Chondrocyte (in vitro differentiated cells): ENCODE results near the gene NUDT2. TPM values are rescaled to one million over a fixed set of nuclear protein-coding genes. Genes with fewer than 3 reads are reported as not detected.

ENCODE experiments used
- DNase-seq: peaks from one replicate; pipeline ENCODE4 v3.0.0; 2021; ENCODE audit warnings: mixed read lengths, low spot score
- H3K27ac Mint-ChIP-seq: one replicate; pipeline ENCODE4 v1.8.0; 2021; ENCODE audit warnings: mild to moderate bottlenecking, moderate library complexity, mixed read lengths; ENCODE audit not compliant: unreplicated experiment
- H3K27me3 Mint-ChIP-seq: 2 replicates; pipeline ENCODE4 v1.8.0; 2021; ENCODE audit warnings: low read depth, mixed read lengths
- H3K36me3 Mint-ChIP-seq: 2 replicates; pipeline ENCODE4 v1.8.0; 2021; ENCODE audit warnings: low read depth, mixed read lengths
- H3K4me1 Mint-ChIP-seq: 2 replicates; pipeline ENCODE4 v1.8.0; 2021; ENCODE audit warnings: low read depth, mild to moderate bottlenecking, mixed read lengths
- H3K4me3 Mint-ChIP-seq: one replicate; pipeline ENCODE4 v1.8.0; 2021; ENCODE audit warnings: mild to moderate bottlenecking, moderate library complexity, mixed read lengths; ENCODE audit not compliant: unreplicated experiment
- H3K9me3 Mint-ChIP-seq: 2 replicates; pipeline ENCODE4 v1.8.0; 2021; ENCODE audit warnings: low read depth, mixed read lengths
- long read RNA-seq: library from polyadenylated mRNA; stranded (forward); transcript quantifications from one replicate; pipeline ENCODE4 v2.0.0, GENCODE V29; 2021
- total RNA-seq: library from RNA; stranded (reverse); gene quantifications from 3 replicates; pipeline ENCODE4 v1.2.1, GENCODE V29; 2021
- TF ChIP-seq, protein P1 (sequence below): fragments of 200-600 bp; sonication (generic); IDR thresholded peaks from 2 replicates; pipeline ENCODE4 v1.5.0; 2021; ENCODE audit warnings: antibody characterized with exemption, mild to moderate bottlenecking, moderate library complexity

Gene NUDT2
- total RNA-seq, result 15.6 to 17.9 TPM (median 17.6 TPM) in 3 replicates
- long read RNA-seq, transcript NUDT2-201 (4 exons, 960 nt), result major isoform, 7 of 11 reads
- long read RNA-seq, partial matches to known transcripts, result 3 of 11 reads
- long read RNA-seq, other reads (novel, unspliced or antisense), result 1 of 11 reads

- DNase-seq, result peak; percentile 98
- Mint-ChIP-seq H3K4me3 (peak within 1 kb of the TSS; percentile 91), H3K4me1 (peaks cover 23% of the 10 kb centered on the region), H3K27ac (peak within 1 kb of the TSS; percentile 96), H3K27me3 (no peaks in the 10 kb centered on the region), H3K36me3 (no peaks in the 10 kb centered on the region), H3K9me3 (no peaks in the 10 kb centered on the region)
- TF ChIP-seq, protein P1, sequence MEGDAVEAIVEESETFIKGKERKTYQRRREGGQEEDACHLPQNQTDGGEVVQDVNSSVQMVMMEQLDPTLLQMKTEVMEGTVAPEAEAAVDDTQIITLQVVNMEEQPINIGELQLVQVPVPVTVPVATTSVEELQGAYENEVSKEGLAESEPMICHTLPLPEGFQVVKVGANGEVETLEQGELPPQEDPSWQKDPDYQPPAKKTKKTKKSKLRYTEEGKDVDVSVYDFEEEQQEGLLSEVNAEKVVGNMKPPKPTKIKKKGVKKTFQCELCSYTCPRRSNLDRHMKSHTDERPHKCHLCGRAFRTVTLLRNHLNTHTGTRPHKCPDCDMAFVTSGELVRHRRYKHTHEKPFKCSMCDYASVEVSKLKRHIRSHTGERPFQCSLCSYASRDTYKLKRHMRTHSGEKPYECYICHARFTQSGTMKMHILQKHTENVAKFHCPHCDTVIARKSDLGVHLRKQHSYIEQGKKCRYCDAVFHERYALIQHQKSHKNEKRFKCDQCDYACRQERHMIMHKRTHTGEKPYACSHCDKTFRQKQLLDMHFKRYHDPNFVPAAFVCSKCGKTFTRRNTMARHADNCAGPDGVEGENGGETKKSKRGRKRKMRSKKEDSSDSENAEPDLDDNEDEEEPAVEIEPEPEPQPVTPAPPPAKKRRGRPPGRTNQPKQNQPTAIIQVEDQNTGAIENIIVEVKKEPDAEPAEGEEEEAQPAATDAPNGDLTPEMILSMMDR, result peak; percentile 34
Measured at GRCh38 chr9:34328987-34329832, at the start of gene NUDT2, which contains the start of gene KIF24. NUDT2 (plus strand) TSS chr9:34329569; CDS start chr9:34339040, 9,471 bp downstream. KIF24 (minus strand) TSS chr9:34329268; CDS start chr9:34311346, 17,922 bp downstream.

GRCh38 chr9:34282096-34282495 is 47.3 kb upstream of the NUDT2 start:
- no peaks in the 10 kb centered on the region for H3K9me3 Mint-ChIP-seq
- no peaks in the 10 kb centered on the region for H3K27me3 Mint-ChIP-seq
- no peak overlapping the region for H3K4me3 Mint-ChIP-seq
- no peaks in the 10 kb centered on the region for H3K4me1 Mint-ChIP-seq
- no peaks in the 10 kb centered on the region for H3K36me3 Mint-ChIP-seq
- TF ChIP-seq, protein P1, result no peak
- no peak for DNase-seq
- H3K27ac Mint-ChIP-seq, result no peak overlapping the region

DNA sequence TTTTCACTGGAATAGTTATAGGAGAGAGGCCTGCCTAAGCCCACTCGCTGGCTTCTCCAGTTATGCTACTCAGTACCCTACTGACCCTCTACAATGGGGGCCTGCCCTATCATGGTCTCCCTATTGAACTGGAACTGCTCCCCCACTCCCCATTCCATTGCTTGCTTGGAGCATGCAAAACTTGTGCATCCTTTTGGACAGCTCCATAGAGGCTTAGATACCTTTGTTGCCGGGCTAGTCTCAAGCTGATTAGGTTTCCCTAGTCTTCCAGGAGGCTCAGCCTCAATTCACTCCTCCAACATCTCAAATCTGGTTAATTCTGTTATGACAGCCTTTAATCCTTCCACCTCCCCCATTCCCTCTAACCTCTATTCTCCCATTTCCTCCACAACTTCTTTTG is 40.2 kb upstream of the NUDT2 start:
- no peaks in the 10 kb centered on the region for H3K27me3 Mint-ChIP-seq
- no peak overlapping the region for H3K4me3 Mint-ChIP-seq
- no peaks in the 10 kb centered on the region for H3K36me3 Mint-ChIP-seq
- DNase-seq, result no peak
- no peaks in the 10 kb centered on the region for H3K4me1 Mint-ChIP-seq
- no peaks in the 10 kb centered on the region for H3K9me3 Mint-ChIP-seq
- no peak overlapping the region for H3K27ac Mint-ChIP-seq
- TF ChIP-seq, protein P1, result no peak

DNA sequence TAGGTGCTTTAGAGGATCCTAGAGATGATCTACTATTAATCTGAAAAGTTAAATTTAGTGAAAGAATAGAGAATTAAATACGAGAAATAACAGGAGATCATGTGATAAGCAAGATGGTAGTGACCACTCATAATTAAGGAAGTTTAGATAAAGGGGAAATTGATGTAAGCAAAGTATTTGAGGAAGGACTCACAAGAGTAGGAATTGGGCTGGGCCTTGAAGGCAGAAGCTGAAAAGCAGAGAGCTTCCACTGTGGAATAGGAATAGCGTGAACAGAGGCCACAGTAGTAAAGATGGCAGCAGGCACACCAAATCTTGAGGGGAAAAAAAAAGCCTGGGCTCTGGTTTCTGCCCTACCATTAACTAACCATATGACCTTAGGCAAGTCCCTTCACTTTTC is 38.3 kb upstream of the NUDT2 start:
- Mint-ChIP-seq H3K4me3 (no peak overlapping the region), H3K4me1 (no peaks in the 10 kb centered on the region), H3K9me3 (no peaks in the 10 kb centered on the region), H3K27me3 (no peaks in the 10 kb centered on the region), H3K27ac (no peak overlapping the region), H3K36me3 (no peaks in the 10 kb centered on the region)
- DNase-seq, result no peak
- TF ChIP-seq, protein P1, result no peak

DNA sequence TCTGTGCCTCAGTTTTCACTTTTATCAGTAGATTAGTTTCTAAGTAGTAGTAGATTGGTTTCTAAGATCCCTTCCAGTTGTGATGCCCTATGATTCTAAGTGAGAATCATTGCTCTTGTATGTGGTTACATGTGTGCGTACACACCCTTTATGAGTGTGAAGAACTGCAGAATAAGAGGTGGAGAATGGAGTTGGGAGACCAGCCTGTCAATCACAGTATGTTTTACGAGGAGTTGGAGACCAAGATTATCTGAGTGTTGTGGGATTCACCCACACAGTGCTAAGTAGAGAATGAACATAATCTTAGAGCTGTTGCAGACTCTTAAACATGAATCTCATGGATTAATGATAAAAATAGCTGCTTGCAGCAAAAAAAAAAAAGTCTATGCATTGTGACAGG is 37.9 kb upstream of the NUDT2 start:
- no peaks in the 10 kb centered on the region for H3K27me3 Mint-ChIP-seq
- no peak for DNase-seq
- H3K27ac Mint-ChIP-seq, result no peak overlapping the region
- no peaks in the 10 kb centered on the region for H3K36me3 Mint-ChIP-seq
- no peaks in the 10 kb centered on the region for H3K9me3 Mint-ChIP-seq
- TF ChIP-seq, protein P1, result no peak
- H3K4me3 Mint-ChIP-seq, result no peak overlapping the region
- H3K4me1 Mint-ChIP-seq, result no peaks in the 10 kb centered on the region
